ENCODE data around the gene NAP1L4. TPM values are rescaled to one million over a fixed set of nuclear protein-coding genes. Genes with fewer than 3 reads are reported as not detected.

NAP1L4 gene
- total RNA-seq, 1 experiment from 2014 or later, result 189 TPM

DNA sequence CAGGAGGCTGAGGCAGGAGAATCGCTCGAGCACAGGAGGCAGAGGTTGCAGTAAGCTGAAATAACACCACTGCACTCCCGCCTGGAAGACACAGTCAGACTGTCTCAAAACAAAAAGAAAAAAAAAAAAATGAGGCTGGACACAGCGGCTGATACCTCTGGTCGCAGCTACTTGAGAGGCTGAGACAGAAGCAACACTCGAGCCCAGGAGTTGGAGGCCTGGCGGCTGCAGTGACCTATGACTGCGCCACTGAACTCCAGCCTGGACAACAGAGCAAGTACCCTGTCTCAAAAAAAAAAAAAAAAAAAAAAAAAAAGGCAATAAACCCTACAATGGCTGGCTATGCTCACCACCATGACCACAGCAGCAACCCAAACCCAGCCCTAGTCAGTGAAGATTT is 11.0 kb downstream of the NAP1L4 start:
- Mint-ChIP-seq H3K4me3 (no peak overlapping the region), H3K36me3 (peaks cover 30% of the 10 kb centered on the region), H3K27me3 (ENCODE audit: low read depth) (no peaks in the 10 kb centered on the region), H3K9me3 (no peaks in the 10 kb centered on the region), H3K27ac (no peak overlapping the region), H3K4me1 (peaks cover 13% of the 10 kb centered on the region)
- ATAC-seq (no peak), DNase-seq (ENCODE audit: low spot score) (no peak)
- ChIA-PET CTCF (interaction anchor here (1.0 to 1.1 kb wide), 2 partner anchors 10 to 40 kb away, joined by 3 to 4 read pairs; no protein-coding TSS in a partner anchor), POLR2A (no interaction called here)
- TF ChIP-seq ZNF138 (CRISPR knock-in tag; conservative IDR thresholded peaks at IDR 0.05) (no peak), EMX1 (CRISPR knock-in tag; IDR thresholded peaks at IDR 0.05) (no peak)
- TF ChIP-seq, protein P1, sequence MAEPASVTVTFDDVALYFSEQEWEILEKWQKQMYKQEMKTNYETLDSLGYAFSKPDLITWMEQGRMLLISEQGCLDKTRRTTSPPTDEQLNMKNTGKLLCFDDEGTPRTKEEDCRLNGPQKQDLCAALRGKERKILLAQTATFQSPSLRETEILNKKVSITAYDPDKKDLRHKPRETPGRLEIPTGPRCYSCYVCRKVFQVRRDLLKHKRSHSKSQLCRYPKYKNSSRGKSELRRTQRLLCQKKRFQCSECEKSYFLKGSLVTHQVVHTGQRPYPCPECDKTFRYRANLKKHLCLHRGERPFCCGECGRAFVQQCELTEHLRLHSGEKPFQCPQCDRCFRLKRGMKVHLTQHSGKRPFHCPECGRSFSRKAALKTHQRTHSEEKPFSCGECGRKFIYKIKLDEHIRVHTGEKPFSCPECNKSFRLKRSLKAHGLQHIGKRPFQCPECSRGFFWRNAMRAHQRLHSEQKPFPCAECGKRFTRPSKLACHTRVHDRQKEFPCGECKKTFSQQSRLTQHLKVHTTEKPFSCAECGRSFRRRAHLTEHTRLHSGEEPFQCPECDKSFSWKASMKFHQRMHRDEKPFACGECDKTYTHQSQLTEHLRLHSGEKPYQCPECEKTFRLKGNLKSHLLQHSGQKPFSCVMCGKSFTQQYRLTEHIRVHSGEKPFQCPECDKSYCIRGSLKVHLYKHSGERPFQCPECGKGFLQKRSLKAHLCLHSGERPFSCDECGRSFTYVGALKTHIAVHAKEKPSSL (CRISPR knock-in tag; conservative IDR thresholded peaks at IDR 0.05), result no peak

DNA sequence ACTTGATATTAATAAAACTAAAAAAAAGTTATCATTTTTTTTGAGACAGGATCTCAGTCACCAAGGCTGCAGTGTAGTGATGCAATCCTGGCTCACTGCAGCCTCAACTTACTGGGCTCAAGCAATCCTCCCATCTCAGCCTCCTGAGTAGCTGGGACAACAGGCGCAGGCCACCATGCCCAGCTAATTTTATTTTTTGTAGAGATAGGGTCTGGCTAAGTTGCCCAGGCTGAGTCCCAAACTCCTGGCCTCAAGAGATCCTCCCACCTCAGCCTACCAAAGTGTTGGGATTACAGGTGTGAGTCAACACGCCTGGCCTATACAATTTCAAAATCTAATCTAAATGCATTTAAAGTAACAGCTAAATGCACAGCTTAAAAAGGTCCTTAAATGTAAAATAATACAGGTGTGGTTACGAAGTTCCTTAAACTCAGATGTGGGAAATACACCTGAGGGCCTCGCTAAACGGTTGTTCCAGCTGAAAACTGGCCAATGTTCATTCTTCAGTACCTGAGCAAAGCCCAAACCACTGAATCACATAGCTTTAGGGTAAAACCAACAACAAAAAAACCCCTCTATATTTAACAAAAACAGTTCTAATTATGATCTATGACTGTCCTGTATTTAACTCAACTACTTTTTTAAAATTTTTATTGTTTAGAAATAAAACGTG is 11.8 kb downstream of the NAP1L4 start:
- ATAC-seq (no peak), DNase-seq (ENCODE audit: low spot score) (no peak)
- Mint-ChIP-seq H3K4me3 (no peak overlapping the region), H3K4me1 (peaks cover 13% of the 10 kb centered on the region), H3K27me3 (ENCODE audit: low read depth) (no peaks in the 10 kb centered on the region), H3K9me3 (no peaks in the 10 kb centered on the region), H3K36me3 (peaks cover 37% of the 10 kb centered on the region), H3K27ac (no peak overlapping the region)
- TF ChIP-seq OVOL2 (CRISPR knock-in tag; IDR thresholded peaks at IDR 0.05; ENCODE audit: borderline replicate concordance), result no peak
- peak; percentile 45; the same call in 1 of the 2 replicates for TF ChIP-seq ZNF121 (CRISPR knock-in tag; IDR thresholded peaks at IDR 0.05)
- ChIA-PET CTCF (interaction anchor here (1.0 to 1.1 kb wide), 2 partner anchors 10 to 41 kb away, joined by 3 to 4 read pairs; no protein-coding TSS in a partner anchor), POLR2A (no interaction called here)

DNA sequence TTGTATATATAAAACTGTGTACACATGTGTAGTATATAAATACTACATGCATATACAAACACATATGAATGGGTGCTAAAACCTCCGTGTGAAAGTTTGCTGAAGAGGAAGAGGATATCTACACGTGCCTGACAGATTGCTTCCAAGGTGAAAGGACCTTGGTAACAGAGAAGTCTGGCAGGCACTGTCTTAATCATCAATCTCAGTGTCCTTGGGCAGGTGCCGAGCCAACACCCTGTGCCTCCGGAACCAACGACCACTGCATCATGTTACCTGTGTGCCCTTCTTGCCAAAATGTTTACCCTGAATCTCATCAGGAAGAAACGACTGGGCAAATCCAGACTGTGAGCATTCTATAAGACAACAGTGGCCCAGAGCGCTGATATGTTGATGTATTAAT is 15.0 kb downstream of the NAP1L4 start:
- no peaks in the 10 kb centered on the region for H3K27me3 Mint-ChIP-seq (ENCODE audit: low read depth)
- H3K4me3 Mint-ChIP-seq, result no peak overlapping the region
- peaks cover 59% of the 10 kb centered on the region for H3K36me3 Mint-ChIP-seq
- TF ChIP-seq, protein P2, sequence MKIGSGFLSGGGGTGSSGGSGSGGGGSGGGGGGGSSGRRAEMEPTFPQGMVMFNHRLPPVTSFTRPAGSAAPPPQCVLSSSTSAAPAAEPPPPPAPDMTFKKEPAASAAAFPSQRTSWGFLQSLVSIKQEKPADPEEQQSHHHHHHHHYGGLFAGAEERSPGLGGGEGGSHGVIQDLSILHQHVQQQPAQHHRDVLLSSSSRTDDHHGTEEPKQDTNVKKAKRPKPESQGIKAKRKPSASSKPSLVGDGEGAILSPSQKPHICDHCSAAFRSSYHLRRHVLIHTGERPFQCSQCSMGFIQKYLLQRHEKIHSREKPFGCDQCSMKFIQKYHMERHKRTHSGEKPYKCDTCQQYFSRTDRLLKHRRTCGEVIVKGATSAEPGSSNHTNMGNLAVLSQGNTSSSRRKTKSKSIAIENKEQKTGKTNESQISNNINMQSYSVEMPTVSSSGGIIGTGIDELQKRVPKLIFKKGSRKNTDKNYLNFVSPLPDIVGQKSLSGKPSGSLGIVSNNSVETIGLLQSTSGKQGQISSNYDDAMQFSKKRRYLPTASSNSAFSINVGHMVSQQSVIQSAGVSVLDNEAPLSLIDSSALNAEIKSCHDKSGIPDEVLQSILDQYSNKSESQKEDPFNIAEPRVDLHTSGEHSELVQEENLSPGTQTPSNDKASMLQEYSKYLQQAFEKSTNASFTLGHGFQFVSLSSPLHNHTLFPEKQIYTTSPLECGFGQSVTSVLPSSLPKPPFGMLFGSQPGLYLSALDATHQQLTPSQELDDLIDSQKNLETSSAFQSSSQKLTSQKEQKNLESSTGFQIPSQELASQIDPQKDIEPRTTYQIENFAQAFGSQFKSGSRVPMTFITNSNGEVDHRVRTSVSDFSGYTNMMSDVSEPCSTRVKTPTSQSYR (CRISPR knock-in tag; IDR thresholded peaks at IDR 0.05), result no peak
- TF ChIP-seq, protein P3, sequence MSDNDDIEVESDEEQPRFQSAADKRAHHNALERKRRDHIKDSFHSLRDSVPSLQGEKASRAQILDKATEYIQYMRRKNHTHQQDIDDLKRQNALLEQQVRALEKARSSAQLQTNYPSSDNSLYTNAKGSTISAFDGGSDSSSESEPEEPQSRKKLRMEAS (CRISPR knock-in tag; IDR thresholded peaks at IDR 0.05), result no peak
- TF ChIP-seq ZBTB21 (CRISPR knock-in tag; IDR thresholded peaks at IDR 0.05; ENCODE audit: borderline replicate concordance) (no peak), IRF2 (CRISPR knock-in tag; IDR thresholded peaks at IDR 0.05; ENCODE audit: borderline replicate concordance, low read depth) (no peak)
- TF ChIP-seq, protein P4, sequence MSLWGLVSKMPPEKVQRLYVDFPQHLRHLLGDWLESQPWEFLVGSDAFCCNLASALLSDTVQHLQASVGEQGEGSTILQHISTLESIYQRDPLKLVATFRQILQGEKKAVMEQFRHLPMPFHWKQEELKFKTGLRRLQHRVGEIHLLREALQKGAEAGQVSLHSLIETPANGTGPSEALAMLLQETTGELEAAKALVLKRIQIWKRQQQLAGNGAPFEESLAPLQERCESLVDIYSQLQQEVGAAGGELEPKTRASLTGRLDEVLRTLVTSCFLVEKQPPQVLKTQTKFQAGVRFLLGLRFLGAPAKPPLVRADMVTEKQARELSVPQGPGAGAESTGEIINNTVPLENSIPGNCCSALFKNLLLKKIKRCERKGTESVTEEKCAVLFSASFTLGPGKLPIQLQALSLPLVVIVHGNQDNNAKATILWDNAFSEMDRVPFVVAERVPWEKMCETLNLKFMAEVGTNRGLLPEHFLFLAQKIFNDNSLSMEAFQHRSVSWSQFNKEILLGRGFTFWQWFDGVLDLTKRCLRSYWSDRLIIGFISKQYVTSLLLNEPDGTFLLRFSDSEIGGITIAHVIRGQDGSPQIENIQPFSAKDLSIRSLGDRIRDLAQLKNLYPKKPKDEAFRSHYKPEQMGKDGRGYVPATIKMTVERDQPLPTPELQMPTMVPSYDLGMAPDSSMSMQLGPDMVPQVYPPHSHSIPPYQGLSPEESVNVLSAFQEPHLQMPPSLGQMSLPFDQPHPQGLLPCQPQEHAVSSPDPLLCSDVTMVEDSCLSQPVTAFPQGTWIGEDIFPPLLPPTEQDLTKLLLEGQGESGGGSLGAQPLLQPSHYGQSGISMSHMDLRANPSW (CRISPR knock-in tag; conservative IDR thresholded peaks at IDR 0.05; ENCODE audit: low read depth), result no peak
- no peak overlapping the region for H3K27ac Mint-ChIP-seq
- POLR2A ChIA-PET, result no interaction called here
- DNase-seq (ENCODE audit: low spot score), result no peak
- CTCF ChIA-PET, result interaction anchor here (2.0 kb wide), 1 partner anchor 115 kb away, joined by 6 read pairs; no protein-coding TSS in a partner anchor
- H3K9me3 Mint-ChIP-seq, result no peaks in the 10 kb centered on the region
- no peak for ATAC-seq
- H3K4me1 Mint-ChIP-seq, result peaks cover 3% of the 10 kb centered on the region

Measured in WTC11 (cell line).